ENCODE results near the gene MCC.

The MCC gene

DNA sequence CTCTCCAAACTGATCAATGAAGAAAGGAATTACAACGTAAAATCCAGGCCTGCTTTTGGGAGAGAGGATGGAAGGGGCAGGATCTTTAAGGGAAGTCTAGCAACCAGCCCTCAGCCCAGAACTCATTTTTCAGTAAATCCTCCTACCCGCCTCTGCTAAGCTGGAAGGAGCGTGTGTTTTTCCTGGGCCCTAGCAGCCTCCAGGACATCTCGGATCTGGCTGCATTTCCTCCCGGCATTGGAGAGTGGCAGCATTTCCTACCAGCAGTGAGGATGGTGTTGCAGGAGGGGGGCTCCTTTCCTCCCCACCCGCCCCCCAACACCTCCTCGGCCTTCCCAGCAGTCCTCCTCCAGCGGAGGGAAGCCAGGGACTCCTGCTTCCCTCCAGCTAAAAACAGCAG is 457.1 kb downstream of the MCC start:
- TF ChIP-seq ZFP3 (CRISPR knock-in tag; IDR thresholded peaks at IDR 0.05) (no peak), ARNTL (CRISPR knock-in tag; IDR thresholded peaks at IDR 0.05; ENCODE audit: borderline replicate concordance, low read depth) (no peak), OSR1 (CRISPR knock-in tag; IDR thresholded peaks at IDR 0.05) (no peak), GLIS3 (CRISPR knock-in tag; IDR thresholded peaks at IDR 0.05) (no peak), ZNF70 (CRISPR knock-in tag; IDR thresholded peaks at IDR 0.05) (no peak), BACH2 (CRISPR knock-in tag; IDR thresholded peaks at IDR 0.05; ENCODE audit: borderline replicate concordance) (no peak)
- TF ChIP-seq, protein P1, sequence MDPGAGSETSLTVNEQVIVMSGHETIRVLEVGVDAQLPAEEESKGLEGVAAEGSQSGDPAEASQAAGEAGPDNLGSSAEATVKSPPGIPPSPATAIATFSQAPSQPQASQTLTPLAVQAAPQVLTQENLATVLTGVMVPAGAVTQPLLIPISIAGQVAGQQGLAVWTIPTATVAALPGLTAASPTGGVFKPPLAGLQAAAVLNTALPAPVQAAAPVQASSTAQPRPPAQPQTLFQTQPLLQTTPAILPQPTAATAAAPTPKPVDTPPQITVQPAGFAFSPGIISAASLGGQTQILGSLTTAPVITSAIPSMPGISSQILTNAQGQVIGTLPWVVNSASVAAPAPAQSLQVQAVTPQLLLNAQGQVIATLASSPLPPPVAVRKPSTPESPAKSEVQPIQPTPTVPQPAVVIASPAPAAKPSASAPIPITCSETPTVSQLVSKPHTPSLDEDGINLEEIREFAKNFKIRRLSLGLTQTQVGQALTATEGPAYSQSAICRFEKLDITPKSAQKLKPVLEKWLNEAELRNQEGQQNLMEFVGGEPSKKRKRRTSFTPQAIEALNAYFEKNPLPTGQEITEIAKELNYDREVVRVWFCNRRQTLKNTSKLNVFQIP (CRISPR knock-in tag; IDR thresholded peaks at IDR 0.05; ENCODE audit: borderline replicate concordance, low read depth), result no peak
- TF ChIP-seq, protein P2, sequence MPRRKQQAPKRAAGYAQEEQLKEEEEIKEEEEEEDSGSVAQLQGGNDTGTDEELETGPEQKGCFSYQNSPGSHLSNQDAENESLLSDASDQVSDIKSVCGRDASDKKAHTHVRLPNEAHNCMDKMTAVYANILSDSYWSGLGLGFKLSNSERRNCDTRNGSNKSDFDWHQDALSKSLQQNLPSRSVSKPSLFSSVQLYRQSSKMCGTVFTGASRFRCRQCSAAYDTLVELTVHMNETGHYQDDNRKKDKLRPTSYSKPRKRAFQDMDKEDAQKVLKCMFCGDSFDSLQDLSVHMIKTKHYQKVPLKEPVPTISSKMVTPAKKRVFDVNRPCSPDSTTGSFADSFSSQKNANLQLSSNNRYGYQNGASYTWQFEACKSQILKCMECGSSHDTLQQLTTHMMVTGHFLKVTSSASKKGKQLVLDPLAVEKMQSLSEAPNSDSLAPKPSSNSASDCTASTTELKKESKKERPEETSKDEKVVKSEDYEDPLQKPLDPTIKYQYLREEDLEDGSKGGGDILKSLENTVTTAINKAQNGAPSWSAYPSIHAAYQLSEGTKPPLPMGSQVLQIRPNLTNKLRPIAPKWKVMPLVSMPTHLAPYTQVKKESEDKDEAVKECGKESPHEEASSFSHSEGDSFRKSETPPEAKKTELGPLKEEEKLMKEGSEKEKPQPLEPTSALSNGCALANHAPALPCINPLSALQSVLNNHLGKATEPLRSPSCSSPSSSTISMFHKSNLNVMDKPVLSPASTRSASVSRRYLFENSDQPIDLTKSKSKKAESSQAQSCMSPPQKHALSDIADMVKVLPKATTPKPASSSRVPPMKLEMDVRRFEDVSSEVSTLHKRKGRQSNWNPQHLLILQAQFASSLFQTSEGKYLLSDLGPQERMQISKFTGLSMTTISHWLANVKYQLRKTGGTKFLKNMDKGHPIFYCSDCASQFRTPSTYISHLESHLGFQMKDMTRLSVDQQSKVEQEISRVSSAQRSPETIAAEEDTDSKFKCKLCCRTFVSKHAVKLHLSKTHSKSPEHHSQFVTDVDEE (CRISPR knock-in tag; IDR thresholded peaks at IDR 0.05), result no peak
- ATAC-seq, result no peak

DNA sequence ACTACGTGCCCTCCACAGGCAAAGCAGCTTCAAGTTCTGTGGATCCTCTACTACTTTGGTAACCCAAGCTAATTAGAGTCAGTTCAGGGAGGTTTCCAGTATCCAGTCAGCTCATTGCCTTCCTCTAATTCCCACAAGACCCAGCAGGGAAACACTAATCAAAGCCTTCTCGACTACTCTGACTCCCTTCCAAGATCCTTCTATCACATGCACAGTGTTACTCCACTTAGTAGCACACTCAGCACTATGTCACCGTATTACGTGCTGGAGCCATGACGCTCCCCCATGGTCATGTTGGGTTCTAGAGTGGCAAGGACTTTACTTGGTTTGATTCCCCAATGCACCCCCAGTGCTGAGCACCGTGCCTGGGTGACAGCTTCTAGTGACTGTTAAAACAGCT is 458.6 kb downstream of the MCC start:
- no peak; the same call in 2 of the 3 replicates for ATAC-seq
- TF ChIP-seq ARNTL (CRISPR knock-in tag; IDR thresholded peaks at IDR 0.05; ENCODE audit: borderline replicate concordance, low read depth) (no peak), ZFP3 (CRISPR knock-in tag; IDR thresholded peaks at IDR 0.05) (no peak), ESRRG (CRISPR knock-in tag; IDR thresholded peaks at IDR 0.05) (no peak)
- TF ChIP-seq, protein P3, sequence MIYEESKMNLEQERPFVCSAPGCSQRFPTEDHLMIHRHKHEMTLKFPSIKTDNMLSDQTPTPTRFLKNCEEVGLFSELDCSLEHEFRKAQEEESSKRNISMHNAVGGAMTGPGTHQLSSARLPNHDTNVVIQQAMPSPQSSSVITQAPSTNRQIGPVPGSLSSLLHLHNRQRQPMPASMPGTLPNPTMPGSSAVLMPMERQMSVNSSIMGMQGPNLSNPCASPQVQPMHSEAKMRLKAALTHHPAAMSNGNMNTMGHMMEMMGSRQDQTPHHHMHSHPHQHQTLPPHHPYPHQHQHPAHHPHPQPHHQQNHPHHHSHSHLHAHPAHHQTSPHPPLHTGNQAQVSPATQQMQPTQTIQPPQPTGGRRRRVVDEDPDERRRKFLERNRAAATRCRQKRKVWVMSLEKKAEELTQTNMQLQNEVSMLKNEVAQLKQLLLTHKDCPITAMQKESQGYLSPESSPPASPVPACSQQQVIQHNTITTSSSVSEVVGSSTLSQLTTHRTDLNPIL (CRISPR knock-in tag; IDR thresholded peaks at IDR 0.05; ENCODE audit: low read depth), result no peak

DNA sequence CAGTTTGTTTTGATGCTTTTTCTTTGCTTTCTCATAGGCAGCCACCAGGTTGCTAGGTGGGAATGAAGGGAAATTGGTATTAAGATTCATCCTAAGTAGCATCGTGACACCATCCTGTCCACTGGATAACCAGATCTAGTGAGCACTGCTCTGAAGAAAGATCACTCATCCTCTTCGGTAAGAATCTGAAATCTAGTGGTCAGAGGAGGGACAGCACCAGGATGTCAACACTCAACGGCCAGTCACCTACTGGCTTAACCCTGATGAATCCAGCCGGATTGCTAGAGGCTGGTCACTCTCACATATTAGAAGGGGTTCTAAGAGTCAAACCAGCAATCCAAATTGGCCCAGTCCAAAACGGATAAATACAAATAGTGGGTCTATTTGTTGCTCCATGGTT is 460.8 kb downstream of the MCC start:
- ATAC-seq, result no peak
- TF ChIP-seq, protein P1 (CRISPR knock-in tag; IDR thresholded peaks at IDR 0.05; ENCODE audit: borderline replicate concordance, low read depth), result no peak
- TF ChIP-seq TCF4 (CRISPR knock-in tag; IDR thresholded peaks at IDR 0.05; ENCODE audit: borderline replicate concordance) (no peak), ZFP30 (CRISPR knock-in tag; IDR thresholded peaks at IDR 0.05) (no peak), RARB (CRISPR knock-in tag; IDR thresholded peaks at IDR 0.05) (no peak)
- TF ChIP-seq, protein P4, sequence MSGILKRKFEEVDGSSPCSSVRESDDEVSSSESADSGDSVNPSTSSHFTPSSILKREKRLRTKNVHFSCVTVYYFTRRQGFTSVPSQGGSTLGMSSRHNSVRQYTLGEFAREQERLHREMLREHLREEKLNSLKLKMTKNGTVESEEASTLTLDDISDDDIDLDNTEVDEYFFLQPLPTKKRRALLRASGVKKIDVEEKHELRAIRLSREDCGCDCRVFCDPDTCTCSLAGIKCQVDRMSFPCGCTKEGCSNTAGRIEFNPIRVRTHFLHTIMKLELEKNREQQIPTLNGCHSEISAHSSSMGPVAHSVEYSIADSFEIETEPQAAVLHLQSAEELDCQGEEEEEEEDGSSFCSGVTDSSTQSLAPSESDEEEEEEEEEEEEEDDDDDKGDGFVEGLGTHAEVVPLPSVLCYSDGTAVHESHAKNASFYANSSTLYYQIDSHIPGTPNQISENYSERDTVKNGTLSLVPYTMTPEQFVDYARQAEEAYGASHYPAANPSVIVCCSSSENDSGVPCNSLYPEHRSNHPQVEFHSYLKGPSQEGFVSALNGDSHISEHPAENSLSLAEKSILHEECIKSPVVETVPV (CRISPR knock-in tag; IDR thresholded peaks at IDR 0.05), result no peak

DNA sequence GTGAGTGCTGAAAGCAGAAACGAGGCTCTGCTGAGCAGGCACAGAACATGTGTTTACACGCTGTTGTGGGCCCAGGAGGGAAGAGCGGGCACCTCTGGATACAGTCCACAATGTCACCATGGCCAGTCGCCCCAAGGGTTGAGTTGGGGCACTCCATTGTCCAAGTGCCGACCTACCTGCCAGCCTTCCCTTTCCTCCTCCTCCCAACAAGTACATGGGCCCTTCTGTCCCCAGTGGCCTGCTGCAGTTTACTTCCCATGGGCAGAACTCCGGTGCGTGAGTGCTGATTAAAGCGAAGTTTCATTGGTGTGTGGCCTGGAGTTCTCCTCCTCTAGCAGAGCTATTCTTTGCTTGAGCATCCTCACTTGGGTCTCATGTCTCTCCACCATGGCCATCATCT is 461.2 kb downstream of the MCC start:
- ATAC-seq, result no peak
- TF ChIP-seq ESRRG (CRISPR knock-in tag; IDR thresholded peaks at IDR 0.05), result no peak
- no peak for TF ChIP-seq ISL1 (CRISPR knock-in tag; IDR thresholded peaks at IDR 0.05)
- no peak for TF ChIP-seq ZFP3 (CRISPR knock-in tag; IDR thresholded peaks at IDR 0.05)
- no peak for TF ChIP-seq PPARA (CRISPR knock-in tag; IDR thresholded peaks at IDR 0.05; ENCODE audit: borderline replicate concordance)
- TF ChIP-seq ZNF565 (CRISPR knock-in tag; conservative IDR thresholded peaks at IDR 0.05; ENCODE audit: low read depth), result no peak
- TF ChIP-seq, protein P1 (CRISPR knock-in tag; IDR thresholded peaks at IDR 0.05; ENCODE audit: borderline replicate concordance, low read depth), result no peak
- no peak for TF ChIP-seq RARB (CRISPR knock-in tag; IDR thresholded peaks at IDR 0.05)
- no peak for TF ChIP-seq CSDC2 (CRISPR knock-in tag; IDR thresholded peaks at IDR 0.05)
- no peak for TF ChIP-seq OSR1 (CRISPR knock-in tag; IDR thresholded peaks at IDR 0.05)
- no peak for TF ChIP-seq TCF4 (CRISPR knock-in tag; IDR thresholded peaks at IDR 0.05; ENCODE audit: borderline replicate concordance)
- TF ChIP-seq ZFP30 (CRISPR knock-in tag; IDR thresholded peaks at IDR 0.05), result no peak
- TF ChIP-seq, protein P4 (CRISPR knock-in tag; IDR thresholded peaks at IDR 0.05), result no peak
- TF ChIP-seq ZNF70 (CRISPR knock-in tag; IDR thresholded peaks at IDR 0.05), result no peak
- no peak for TF ChIP-seq TOX (CRISPR knock-in tag; IDR thresholded peaks at IDR 0.05; ENCODE audit: borderline replicate concordance)
- TF ChIP-seq ZC3H10 (CRISPR knock-in tag; IDR thresholded peaks at IDR 0.05), result no peak
- TF ChIP-seq ZNF8 (CRISPR knock-in tag; IDR thresholded peaks at IDR 0.05), result no peak
